GM13976 (cell line): Measurements from ENCODE around the gene RNF150.

Experiments
- DNase-seq: peaks from one replicate; pipeline ENCODE4 v3.0.0; 2012; ENCODE audit warnings: low spot score
- CTCF ChIP-seq: IDR thresholded peaks from 2 replicates; pipeline ENCODE4 v1.5.1; 2012; ENCODE audit warnings: borderline replicate concordance, mild to moderate bottlenecking; ENCODE audit not compliant: insufficient read depth; ENCODE audit errors: extremely low read depth, missing control alignments, control extremely low read depth
- in situ Hi-C: fragments of 300-500 bp; cut with MboI; formaldehyde crosslinking; loops from one replicate; pipeline ENCODE4 v1.12.0; 2022; ENCODE audit warnings: low sequenced_read_pairs, mixed read lengths, inconsistent platforms; ENCODE audit not compliant: unreplicated experiment

RNF150 gene

GRCh38 chr4:140963883-140964282, 169.4 kb downstream of the RNF150 start:
- DNase-seq: no peak
- in situ Hi-C loops: no loop called here
- TF ChIP-seq CTCF: no peak

- no peak for TF ChIP-seq CTCF
- in situ Hi-C loops: no loop called here
Observed at GRCh38 chr4:140955641-140956040, 177.6 kb downstream of the RNF150 start.

GRCh38 chr4:140952717-140953116, 180.6 kb downstream of the RNF150 start:
- in situ Hi-C loops: no loop called here
- no peak for TF ChIP-seq CTCF
- no peak for DNase-seq

More at GRCh38 chr4:140955641-140956040, 177.6 kb downstream of the RNF150 start:
- DNase-seq: no peak

- no peak for TF ChIP-seq CTCF
- in situ Hi-C loops: no loop called here
- DNase-seq: no peak
Observed at GRCh38 chr4:140947506-140947905, 185.8 kb downstream of the RNF150 start.

GRCh38 chr4:140945106-140945505, 188.2 kb downstream of the RNF150 start:
- DNase-seq: no peak
- TF ChIP-seq CTCF: no peak
- in situ Hi-C loops: no loop called here

- in situ Hi-C loops: no loop called here
- no peak for TF ChIP-seq CTCF
- DNase-seq: no peak
Observed at GRCh38 chr4:140944572-140944971, 188.7 kb downstream of the RNF150 start.

- no peak for DNase-seq
- in situ Hi-C loops: no loop called here
- no peak for TF ChIP-seq CTCF
Observed at GRCh38 chr4:140944199-140944515, 189.1 kb downstream of the RNF150 start.
